ENCODE data around the gene FBXL20. TPM values are rescaled to one million over a fixed set of nuclear protein-coding genes. Genes with fewer than 3 reads are reported as not detected.
A peak's percentile ranks its signal among the peaks of the same experiment; 100 is the strongest.

The FBXL20 gene, protein sequence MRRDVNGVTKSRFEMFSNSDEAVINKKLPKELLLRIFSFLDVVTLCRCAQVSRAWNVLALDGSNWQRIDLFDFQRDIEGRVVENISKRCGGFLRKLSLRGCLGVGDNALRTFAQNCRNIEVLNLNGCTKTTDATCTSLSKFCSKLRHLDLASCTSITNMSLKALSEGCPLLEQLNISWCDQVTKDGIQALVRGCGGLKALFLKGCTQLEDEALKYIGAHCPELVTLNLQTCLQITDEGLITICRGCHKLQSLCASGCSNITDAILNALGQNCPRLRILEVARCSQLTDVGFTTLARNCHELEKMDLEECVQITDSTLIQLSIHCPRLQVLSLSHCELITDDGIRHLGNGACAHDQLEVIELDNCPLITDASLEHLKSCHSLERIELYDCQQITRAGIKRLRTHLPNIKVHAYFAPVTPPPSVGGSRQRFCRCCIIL
- polyA plus RNA-seq (2013) = 5.7 and 5.8 TPM in 2 replicates

DNA sequence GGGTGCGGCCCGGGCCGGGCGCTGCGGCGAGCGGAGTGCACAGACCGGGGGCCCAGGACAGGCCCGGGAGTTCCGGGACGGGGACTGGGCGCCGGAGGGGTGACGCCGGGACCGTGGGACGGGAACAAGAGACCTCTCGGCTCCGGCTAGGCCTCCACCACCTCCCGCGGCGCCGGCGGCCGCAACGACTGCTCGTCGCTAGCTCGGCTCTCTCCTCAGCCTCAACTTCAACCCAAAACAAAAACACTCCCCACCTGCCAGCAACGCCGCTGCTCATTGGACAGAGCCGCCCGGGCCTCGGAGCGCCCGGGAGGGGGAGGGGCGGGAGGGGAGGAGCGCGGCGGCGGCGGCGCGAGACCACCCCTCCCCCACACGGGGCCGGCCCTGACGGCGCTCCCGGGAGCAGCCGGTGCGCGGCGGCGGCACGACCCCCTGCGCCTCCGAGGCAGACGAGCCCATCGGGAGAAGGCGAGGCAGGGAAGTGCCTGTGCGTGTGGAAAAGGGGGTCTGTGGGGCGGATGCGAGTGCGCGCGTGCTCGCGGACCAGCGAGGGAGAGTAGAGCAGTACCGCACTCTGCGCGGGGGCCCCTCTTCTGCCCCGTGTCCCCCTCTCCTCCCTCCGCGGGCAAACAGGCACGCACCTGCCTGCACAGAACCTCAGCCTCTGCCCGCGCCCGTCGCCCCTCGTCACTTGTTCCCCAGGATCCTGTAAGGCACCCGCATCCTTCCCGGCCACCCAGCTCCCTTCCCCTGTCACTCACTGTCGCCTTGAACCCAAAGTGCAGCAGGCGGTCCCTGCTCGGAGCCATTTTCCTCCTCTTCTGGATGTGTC, at the start of gene FBXL20:
Gene FBXL20, minus strand, starts transcription at position 215 of the 832 bp plus-strand sequence. CDS start 224 bp downstream, outside the sequence.
- Histone ChIP-seq H3K9me3 (ENCODE audit: insufficient read depth, low read depth, low read length) (no peaks in the 10 kb centered on the region), H2BK5ac (ENCODE audit: low read depth, low read length, poor library complexity) (no peak within 1 kb of the TSS), H2AK5ac (ENCODE audit: low read length) (no peak within 1 kb of the TSS), H2BK120ac (ENCODE audit: insufficient read depth, low read length, poor library complexity) (peak within 1 kb of the TSS; percentile 8), H3K27ac (ENCODE audit: low read depth, low read length) (peak within 1 kb of the TSS; percentile 5), H3K23ac (ENCODE audit: low read length) (no peak within 1 kb of the TSS), H3K79me1 (ENCODE audit: low read length) (peaks cover 8% of the 10 kb centered on the region), H4K12ac (ENCODE audit: low read depth, low read length) (peak within 1 kb of the TSS; percentile 32), H3K36me3 (ENCODE audit: control insufficient read depth in 1 of 2, insufficient read depth in 2 of 2, low read length in 2 of 2) (no peaks in the 10 kb centered on the region), H3K4me3 (ENCODE audit: low read depth, low read length) (peak within 1 kb of the TSS; percentile 98), H3K4ac (ENCODE audit: low read depth, low read length) (peak within 1 kb of the TSS; percentile 17), H3K79me2 (ENCODE audit: control insufficient read depth, insufficient read depth, low read length, poor library complexity) (peaks cover 2% of the 10 kb centered on the region), H3K9ac (ENCODE audit: low read length) (peak within 1 kb of the TSS; percentile 95), H3K27me3 (ENCODE audit: insufficient read depth, low read length) (no peaks in the 10 kb centered on the region), H2BK12ac (ENCODE audit: low read length) (no peak within 1 kb of the TSS), H3K4me2 (ENCODE audit: low read length) (peak within 1 kb of the TSS; percentile 99), H4K91ac (ENCODE audit: low read depth, low read length) (peak within 1 kb of the TSS; percentile 20), H2AFZ (ENCODE audit: insufficient read depth, low read length, poor library complexity) (peak within 1 kb of the TSS; percentile 81), H3K14ac (ENCODE audit: low read length) (peak within 1 kb of the TSS; percentile 26), H4K8ac (ENCODE audit: low read depth, low read length) (peak within 1 kb of the TSS; percentile 64), H3K18ac (ENCODE audit: low read length) (peak within 1 kb of the TSS; percentile 67), H3K4me1 (ENCODE audit: control insufficient read depth in 1 of 2, insufficient read depth in 2 of 2, low read length in 2 of 2) (peaks cover 0 to 7% of the 10 kb centered on the region in 2 experiments)
- peak; percentile 87 to 96 for DNase-seq
- no CpG with 5 or more reads among the region's 86 CpGs for WGBS (ENCODE audit: extremely low coverage, insufficient coverage, insufficient read length)

DNA sequence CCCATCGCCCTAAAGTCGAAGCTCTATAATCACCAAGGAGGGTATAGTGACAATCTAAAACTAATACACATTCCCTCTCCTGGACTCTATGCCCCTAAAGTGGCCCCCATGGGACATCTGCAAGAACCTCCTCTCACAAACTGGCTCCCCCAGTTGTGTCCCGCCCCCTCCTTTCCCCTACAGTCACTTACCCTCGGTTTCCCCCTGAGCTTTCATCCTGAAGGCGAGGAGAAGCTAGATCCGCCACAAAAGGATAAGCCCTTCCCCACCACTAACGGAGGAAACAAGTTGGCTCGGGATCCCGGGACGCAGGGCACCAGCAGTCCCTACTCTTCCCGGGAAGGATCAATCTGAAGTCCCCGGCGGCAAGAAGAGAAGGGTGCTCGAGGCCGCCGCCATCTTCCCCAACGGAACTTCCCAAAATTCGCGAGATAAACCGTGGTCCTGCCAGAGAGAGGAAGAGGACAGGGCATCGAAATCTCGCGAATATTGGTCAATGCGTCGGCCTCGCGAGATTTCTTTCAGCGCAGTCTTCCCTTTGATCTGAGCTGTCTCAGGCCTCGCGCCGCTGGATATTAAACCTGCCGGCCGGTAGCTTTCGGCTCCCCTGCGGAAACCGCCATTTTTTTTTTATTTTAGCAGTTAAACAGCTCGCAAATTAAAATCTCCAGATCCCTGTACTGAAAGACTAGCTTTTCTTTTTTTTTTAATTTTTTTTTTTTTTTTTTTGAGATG, 49.6 kb upstream of the FBXL20 start, which contains the start of gene MED1:
Gene MED1, minus strand, starts transcription at position 417 of the 735 bp plus-strand sequence. Its CDS starts 201 bp downstream, at position 216.
- H3K18ac ChIP-seq (ENCODE audit: low read length) = peak within 1 kb of the TSS; percentile 98
- peaks cover 4% of the 10 kb centered on the region for H3K79me1 ChIP-seq (ENCODE audit: low read length)
- H2BK120ac ChIP-seq (ENCODE audit: insufficient read depth, low read length, poor library complexity) = peak within 1 kb of the TSS; percentile 80
- peak within 1 kb of the TSS; percentile 57 for H2AFZ ChIP-seq (ENCODE audit: insufficient read depth, low read length, poor library complexity)
- H3K9ac ChIP-seq (ENCODE audit: low read length) = peak within 1 kb of the TSS; percentile 99
- H2BK5ac ChIP-seq (ENCODE audit: low read depth, low read length, poor library complexity) = peak within 1 kb of the TSS; percentile 63
- H3K4me1 ChIP-seq (ENCODE audit: control insufficient read depth in 1 of 2, insufficient read depth in 2 of 2, low read length in 2 of 2) = peaks cover 2 to 3% of the 10 kb centered on the region in 2 experiments
- no CpG with 5 or more reads among the region's 37 CpGs for WGBS (ENCODE audit: extremely low coverage, insufficient coverage, insufficient read length)
- peaks cover 12 to 14% of the 10 kb centered on the region in 2 experiments for H3K36me3 ChIP-seq (ENCODE audit: control insufficient read depth in 1 of 2, insufficient read depth in 2 of 2, low read length in 2 of 2)
- no peak within 1 kb of the TSS for H2BK12ac ChIP-seq (ENCODE audit: low read length)
- peak within 1 kb of the TSS; percentile 71 for H2AK5ac ChIP-seq (ENCODE audit: low read length)
- H3K9me3 ChIP-seq (ENCODE audit: insufficient read depth, low read depth, low read length) = no peaks in the 10 kb centered on the region
- DNase-seq = peak; percentile 97 to 100
- H3K27me3 ChIP-seq (ENCODE audit: insufficient read depth, low read length) = no peaks in the 10 kb centered on the region
- H3K23ac ChIP-seq (ENCODE audit: low read length) = no peak within 1 kb of the TSS
- peak within 1 kb of the TSS; percentile 99 for H3K14ac ChIP-seq (ENCODE audit: low read length)
- peak within 1 kb of the TSS; percentile 99 for H4K12ac ChIP-seq (ENCODE audit: low read depth, low read length)
- H4K8ac ChIP-seq (ENCODE audit: low read depth, low read length) = peak within 1 kb of the TSS; percentile 99
- H3K4ac ChIP-seq (ENCODE audit: low read depth, low read length) = peak within 1 kb of the TSS; percentile 94
- H3K4me2 ChIP-seq (ENCODE audit: low read length) = peak within 1 kb of the TSS; percentile 89
- peak within 1 kb of the TSS; percentile 82 for H4K91ac ChIP-seq (ENCODE audit: low read depth, low read length)
- H3K4me3 ChIP-seq (ENCODE audit: low read depth, low read length) = peak within 1 kb of the TSS; percentile 88
- peaks cover 9% of the 10 kb centered on the region for H3K79me2 ChIP-seq (ENCODE audit: control insufficient read depth, insufficient read depth, low read length, poor library complexity)
- H3K27ac ChIP-seq (ENCODE audit: low read depth, low read length) = peak within 1 kb of the TSS; percentile 29

DNA sequence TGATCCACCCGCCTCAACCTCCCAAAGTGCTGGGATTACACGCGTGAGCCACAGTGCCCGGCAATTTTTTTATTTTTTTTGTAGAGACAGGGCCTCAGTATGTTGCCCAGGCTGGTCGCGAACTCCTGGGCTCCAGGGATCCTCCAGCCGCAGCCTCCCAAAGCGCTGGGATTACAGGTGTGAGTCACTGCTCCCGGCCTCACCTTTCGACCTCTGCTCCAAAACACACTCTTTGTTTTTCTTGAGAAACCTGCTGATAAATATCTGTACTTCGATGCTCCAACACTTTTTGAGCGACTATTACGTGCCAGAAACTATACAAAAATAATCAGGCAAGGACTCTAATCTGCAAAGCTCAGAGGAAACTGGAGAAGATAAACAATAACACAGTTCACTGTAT, 48.6 kb upstream of the FBXL20 start:
- WGBS (ENCODE audit: extremely low coverage, insufficient coverage, insufficient read length) = no CpG with 5 or more reads among the region's 13 CpGs

More for the DNA sequence above, 48.6 kb upstream of the FBXL20 start:
- no peak overlapping the region for H3K18ac ChIP-seq (ENCODE audit: low read length)
- H3K79me1 ChIP-seq (ENCODE audit: low read length) = peaks cover 4% of the 10 kb centered on the region
- peak overlapping the region; percentile 89 for H3K4me2 ChIP-seq (ENCODE audit: low read length)
- H2BK120ac ChIP-seq (ENCODE audit: insufficient read depth, low read length, poor library complexity) = no peak overlapping the region
- H2BK12ac ChIP-seq (ENCODE audit: low read length) = no peak overlapping the region
- no peaks in the 10 kb centered on the region for H3K9me3 ChIP-seq (ENCODE audit: insufficient read depth, low read depth, low read length)
- no peak overlapping the region for H2BK5ac ChIP-seq (ENCODE audit: low read depth, low read length, poor library complexity)
- H3K9ac ChIP-seq (ENCODE audit: low read length) = no peak overlapping the region
- no peaks in the 10 kb centered on the region for H3K27me3 ChIP-seq (ENCODE audit: insufficient read depth, low read length)
- peaks cover 9% of the 10 kb centered on the region for H3K79me2 ChIP-seq (ENCODE audit: control insufficient read depth, insufficient read depth, low read length, poor library complexity)
- no peak overlapping the region for H3K14ac ChIP-seq (ENCODE audit: low read length)
- H3K23ac ChIP-seq (ENCODE audit: low read length) = no peak overlapping the region
- no peak overlapping the region for H2AFZ ChIP-seq (ENCODE audit: insufficient read depth, low read length, poor library complexity)
- peaks cover 2 to 3% of the 10 kb centered on the region in 2 experiments for H3K4me1 ChIP-seq (ENCODE audit: control insufficient read depth in 1 of 2, insufficient read depth in 2 of 2, low read length in 2 of 2)
- DNase-seq = peak; percentile 22 to 58
- H3K36me3 ChIP-seq (ENCODE audit: control insufficient read depth in 1 of 2, insufficient read depth in 2 of 2, low read length in 2 of 2) = peaks cover 21 to 22% of the 10 kb centered on the region in 2 experiments
- H4K8ac ChIP-seq (ENCODE audit: low read depth, low read length) = peak overlapping the region; percentile 19
- H3K4ac ChIP-seq (ENCODE audit: low read depth, low read length) = peak overlapping the region; percentile 94
- no peak overlapping the region for H4K12ac ChIP-seq (ENCODE audit: low read depth, low read length)
- no peak overlapping the region for H3K27ac ChIP-seq (ENCODE audit: low read depth, low read length)
- no peak overlapping the region for H2AK5ac ChIP-seq (ENCODE audit: low read length)
- H3K4me3 ChIP-seq (ENCODE audit: low read depth, low read length) = no peak overlapping the region
- H4K91ac ChIP-seq (ENCODE audit: low read depth, low read length) = no peak overlapping the region

Data from trophoblast cell (in vitro differentiated cells and primary cell).